ENCODE measurements around the gene KIF13A. TPM values are rescaled to one million over a fixed set of nuclear protein-coding genes. Genes with fewer than 3 reads are reported as not detected.

The KIF13A gene
- total RNA-seq, 5 donors from 2014 or later (not counting 1 experiment from before 2014, with no cell fraction given) = 0.55 to 2.0 (median 0.92) TPM

- WGBS (ENCODE audit: insufficient coverage) = 90% methylated on average over 2 of the region's 5 CpGs
Observed at GRCh38 chr6:17967668-17968518, 19.5 kb downstream of the KIF13A start.

GRCh38 chr6:17966451-17966850, 21.0 kb downstream of the KIF13A start:
- ChIA-PET POLR2A (no interaction called here), CTCF (no interaction called here)
- H3K27ac ChIP-seq (ENCODE audit: low read length) = no peak overlapping the region
- Mint-ChIP-seq H3K9me3 (no peaks in the 10 kb centered on the region), H3K36me3 (no peaks in the 10 kb centered on the region), H3K27me3 (peaks cover 2 to 17% of the 10 kb centered on the region in 2 donors), H3K4me3 (no peak overlapping the region), H3K4me1 (no peaks in the 10 kb centered on the region), H3K27ac (no peak overlapping the region)
- ATAC-seq (replicated peaks in 1 of 4) (no peak), DNase-seq (no peak)
- H3K9me3 ChIP-seq = no peaks in the 10 kb centered on the region
- no peak overlapping the region for H3K4me3 ChIP-seq (ENCODE audit: control insufficient read depth in 1 of 2, extremely low read depth in 1 of 2, low read length in 1 of 2)
- H3K4me1 ChIP-seq (ENCODE audit: control insufficient read depth in 1 of 2, extremely low read depth in 1 of 2, insufficient read depth in 2 of 2, low read length in 2 of 2) = no peaks in the 10 kb centered on the region
- WGBS (ENCODE audit: insufficient coverage) = no CpG with 5 or more reads among the region's 2 CpGs
- peaks cover 0 to 11% of the 10 kb centered on the region in 2 experiments for H3K27me3 ChIP-seq (replicated peaks in 1 of 2; ENCODE audit: control insufficient read depth in 2 of 2, extremely low read depth in 1 of 2, insufficient read depth in 2 of 2, low read length in 1 of 2)
- H3K36me3 ChIP-seq (ENCODE audit: control insufficient read depth in 2 of 2, extremely low read depth in 1 of 2, insufficient read depth in 1 of 2, low read length in 1 of 2) = no peaks in the 10 kb centered on the region

More at GRCh38 chr6:17967668-17968518, 19.5 kb downstream of the KIF13A start:
- H3K27ac ChIP-seq (ENCODE audit: low read length) = no peak overlapping the region
- H3K4me3 Mint-ChIP-seq = no peak overlapping the region
- H3K4me1 Mint-ChIP-seq = peaks cover 0 to 2% (median 0%) of the 10 kb centered on the region in 3 donors
- no peak overlapping the region for H3K27ac Mint-ChIP-seq
- no peak overlapping the region for H3K4me3 ChIP-seq (ENCODE audit: control insufficient read depth in 1 of 2, extremely low read depth in 1 of 2, low read length in 1 of 2)
- H3K4me1 ChIP-seq (ENCODE audit: control insufficient read depth in 1 of 2, extremely low read depth in 1 of 2, insufficient read depth in 2 of 2, low read length in 2 of 2) = no peaks in the 10 kb centered on the region
- no peaks in the 10 kb centered on the region for H3K9me3 ChIP-seq
- ATAC-seq (replicated peaks in 1 of 4) = no peak
- peaks cover 0 to 4% of the 10 kb centered on the region in 2 experiments for H3K27me3 ChIP-seq (replicated peaks in 1 of 2; ENCODE audit: control insufficient read depth in 2 of 2, extremely low read depth in 1 of 2, insufficient read depth in 2 of 2, low read length in 1 of 2)
- H3K27me3 Mint-ChIP-seq = peaks cover 2 to 9% of the 10 kb centered on the region in 2 donors
- H3K36me3 ChIP-seq (ENCODE audit: control insufficient read depth in 2 of 2, extremely low read depth in 1 of 2, insufficient read depth in 1 of 2, low read length in 1 of 2) = no peaks in the 10 kb centered on the region
- no peaks in the 10 kb centered on the region for H3K36me3 Mint-ChIP-seq
- ChIA-PET POLR2A (interaction anchor here in 1 of 2 donors (0.5 kb wide), 1 partner anchor 803 kb away, joined by 4 read pairs; no protein-coding TSS in a partner anchor), CTCF (no interaction called here)
- DNase-seq = no peak
- no peaks in the 10 kb centered on the region for H3K9me3 Mint-ChIP-seq

- H3K9me3 ChIP-seq = no peaks in the 10 kb centered on the region
- no peak overlapping the region for H3K27ac Mint-ChIP-seq
- CTCF ChIA-PET = no interaction called here
- no peaks in the 10 kb centered on the region for H3K36me3 ChIP-seq (ENCODE audit: control insufficient read depth in 2 of 2, extremely low read depth in 1 of 2, insufficient read depth in 1 of 2, low read length in 1 of 2)
- ATAC-seq (replicated peaks in 1 of 4) (no peak), DNase-seq (no peak)
- H3K4me3 ChIP-seq (ENCODE audit: control insufficient read depth in 1 of 2, extremely low read depth in 1 of 2, low read length in 1 of 2) = no peak overlapping the region
- no peak overlapping the region for H3K4me3 Mint-ChIP-seq
- peaks cover 0 to 11% of the 10 kb centered on the region in 2 experiments for H3K27me3 ChIP-seq (replicated peaks in 1 of 2; ENCODE audit: control insufficient read depth in 2 of 2, extremely low read depth in 1 of 2, insufficient read depth in 2 of 2, low read length in 1 of 2)
- no peak overlapping the region for H3K27ac ChIP-seq (ENCODE audit: low read length)
- no peaks in the 10 kb centered on the region for H3K9me3 Mint-ChIP-seq
- no peaks in the 10 kb centered on the region for H3K36me3 Mint-ChIP-seq
- no peaks in the 10 kb centered on the region for H3K4me1 ChIP-seq (ENCODE audit: control insufficient read depth in 1 of 2, extremely low read depth in 1 of 2, insufficient read depth in 2 of 2, low read length in 2 of 2)
- H3K4me1 Mint-ChIP-seq = no peaks in the 10 kb centered on the region
- H3K27me3 Mint-ChIP-seq = peaks cover 8 to 25% of the 10 kb centered on the region in 2 donors
- POLR2A ChIA-PET = no interaction called here
Observed at GRCh38 chr6:17965397-17965796, 22.0 kb downstream of the KIF13A start.

GRCh38 chr6:17964633-17965032, 22.8 kb downstream of the KIF13A start:
- no peak for ATAC-seq (replicated peaks in 1 of 4)
- Mint-ChIP-seq H3K36me3 (no peaks in the 10 kb centered on the region), H3K4me3 (no peak overlapping the region), H3K4me1 (no peaks in the 10 kb centered on the region), H3K9me3 (no peaks in the 10 kb centered on the region), H3K27ac (no peak overlapping the region), H3K27me3 (peaks cover 14 to 30% of the 10 kb centered on the region in 2 donors)
- ChIA-PET POLR2A (no interaction called here), CTCF (no interaction called here)
- no peaks in the 10 kb centered on the region for H3K36me3 ChIP-seq (ENCODE audit: control insufficient read depth in 2 of 2, extremely low read depth in 1 of 2, insufficient read depth in 1 of 2, low read length in 1 of 2)
- H3K27ac ChIP-seq (ENCODE audit: low read length) = no peak overlapping the region
- no peaks in the 10 kb centered on the region for H3K9me3 ChIP-seq
- H3K4me3 ChIP-seq (ENCODE audit: control insufficient read depth in 1 of 2, extremely low read depth in 1 of 2, low read length in 1 of 2) = no peak overlapping the region
- 80% methylated on average over 1 of the region's 8 CpGs for WGBS (ENCODE audit: insufficient coverage)
- peaks cover 0 to 11% of the 10 kb centered on the region in 2 experiments for H3K27me3 ChIP-seq (replicated peaks in 1 of 2; ENCODE audit: control insufficient read depth in 2 of 2, extremely low read depth in 1 of 2, insufficient read depth in 2 of 2, low read length in 1 of 2)
- H3K4me1 ChIP-seq (ENCODE audit: control insufficient read depth in 1 of 2, extremely low read depth in 1 of 2, insufficient read depth in 2 of 2, low read length in 2 of 2) = no peaks in the 10 kb centered on the region
- no peak for DNase-seq

GRCh38 chr6:17962436-17963031, 24.9 kb downstream of the KIF13A start:
- Histone ChIP-seq H3K27ac (ENCODE audit: low read length) (no peak overlapping the region), H3K36me3 (ENCODE audit: control insufficient read depth in 2 of 2, extremely low read depth in 1 of 2, insufficient read depth in 1 of 2, low read length in 1 of 2) (no peaks in the 10 kb centered on the region), H3K27me3 (replicated peaks in 1 of 2; ENCODE audit: control insufficient read depth in 2 of 2, extremely low read depth in 1 of 2, insufficient read depth in 2 of 2, low read length in 1 of 2) (peaks cover 0 to 8% of the 10 kb centered on the region in 2 experiments), H3K4me1 (ENCODE audit: control insufficient read depth in 1 of 2, extremely low read depth in 1 of 2, insufficient read depth in 2 of 2, low read length in 2 of 2) (no peaks in the 10 kb centered on the region), H3K4me3 (ENCODE audit: control insufficient read depth in 1 of 2, extremely low read depth in 1 of 2, low read length in 1 of 2) (no peak overlapping the region), H3K9me3 (no peaks in the 10 kb centered on the region)
- ChIA-PET CTCF (no interaction called here), POLR2A (no interaction called here)
- ATAC-seq (replicated peaks in 1 of 4) (no peak), DNase-seq (no peak)
- H3K36me3 Mint-ChIP-seq = no peaks in the 10 kb centered on the region
- no peaks in the 10 kb centered on the region for H3K4me1 Mint-ChIP-seq
- H3K4me3 Mint-ChIP-seq = no peak overlapping the region
- H3K27me3 Mint-ChIP-seq = peaks cover 14 to 30% of the 10 kb centered on the region in 2 donors
- H3K27ac Mint-ChIP-seq = no peak overlapping the region
- WGBS (ENCODE audit: insufficient coverage) = 7% methylated on average over 3 of the region's 6 CpGs
- no peaks in the 10 kb centered on the region for H3K9me3 Mint-ChIP-seq

- Histone ChIP-seq H3K27me3 (replicated peaks in 1 of 2; ENCODE audit: control insufficient read depth in 2 of 2, extremely low read depth in 1 of 2, insufficient read depth in 2 of 2, low read length in 1 of 2) (peaks cover 0 to 10% of the 10 kb centered on the region in 2 experiments), H3K9me3 (no peaks in the 10 kb centered on the region), H3K4me1 (ENCODE audit: control insufficient read depth in 1 of 2, extremely low read depth in 1 of 2, insufficient read depth in 2 of 2, low read length in 2 of 2) (no peaks in the 10 kb centered on the region), H3K27ac (ENCODE audit: low read length) (no peak overlapping the region), H3K36me3 (ENCODE audit: control insufficient read depth in 2 of 2, extremely low read depth in 1 of 2, insufficient read depth in 1 of 2, low read length in 1 of 2) (no peaks in the 10 kb centered on the region), H3K4me3 (ENCODE audit: control insufficient read depth in 1 of 2, extremely low read depth in 1 of 2, low read length in 1 of 2) (no peak overlapping the region)
- DNase-seq (no peak), ATAC-seq (replicated peaks in 1 of 4) (no peak)
- Mint-ChIP-seq H3K9me3 (no peaks in the 10 kb centered on the region), H3K27me3 (peaks cover 17 to 30% of the 10 kb centered on the region in 2 donors), H3K4me1 (no peaks in the 10 kb centered on the region), H3K27ac (no peak overlapping the region), H3K36me3 (no peaks in the 10 kb centered on the region), H3K4me3 (no peak overlapping the region)
- CTCF ChIA-PET = no interaction called here
- POLR2A ChIA-PET = no interaction called here
- WGBS (ENCODE audit: insufficient coverage) = no CpG with 5 or more reads among the region's 1 CpG
Observed at GRCh38 chr6:17959302-17959701, 28.1 kb downstream of the KIF13A start.

Data from T-cell (primary cell).